Left ventricle myocardium superior (tissue), 1 donor: Measurements from ENCODE around the gene RTTN. TPM values are rescaled to one million over a fixed set of nuclear protein-coding genes. Genes with fewer than 3 reads are reported as not detected.

Experiments used
- ATAC-seq: fragments of 200-7000 bp; cut with Tn5 transposase; one replicate; pipeline ENCODE4 v1.9.1; 2020; ENCODE audit warnings: mild to moderate bottlenecking, moderate library complexity
- DNase-seq: peaks from one replicate; pipeline ENCODE4 v3.0.0-alpha.2; 2020
- intact Hi-C: fragments of 100-400 bp; cut with micrococcal nuclease; formaldehyde crosslinking; loops from one replicate; pipeline ENCODE4 v1.11.0; 2022
- total RNA-seq: library from RNA; stranded (reverse); fragmentation: NEBNext Ultra II Directional; extraction: Animal tissue kit (Norgen Biotek cat#: 25700); gene quantifications from one replicate; pipeline ENCODE4 v1.2.1, GENCODE V29; 2021
- donor health status: DM: no; HTN: yes; CAD: no; lungs with severe emphysema.

RTTN gene
- total RNA-seq, 1 donor from 2014 or later = 6.8 TPM

GRCh38 chr18:69958422-69958821, 247.1 kb downstream of the RTTN start:
- intact Hi-C loops = no loop called here
- no peak for ATAC-seq
- DNase-seq = no peak

- intact Hi-C loops = no loop called here
- no peak for DNase-seq
- no peak for ATAC-seq
Measured at GRCh38 chr18:69957747-69958146, 247.7 kb downstream of the RTTN start.

- intact Hi-C loops = no loop called here
- DNase-seq (no peak), ATAC-seq (no peak)
Measured at GRCh38 chr18:69956665-69957620, 248.5 kb downstream of the RTTN start.

GRCh38 chr18:69956057-69956456, 249.4 kb downstream of the RTTN start:
- no peak for ATAC-seq
- no peak for DNase-seq
- intact Hi-C loops = no loop called here

- DNase-seq (no peak), ATAC-seq (no peak)
- intact Hi-C loops = no loop called here
Measured at GRCh38 chr18:69954719-69955480, 250.6 kb downstream of the RTTN start.

- ATAC-seq (no peak), DNase-seq (no peak)
- intact Hi-C loops = no loop called here
Measured at GRCh38 chr18:69953191-69953590, 252.3 kb downstream of the RTTN start.

Other genes with a start within 250 kb of the RTTN start
- gene SOCS6, start 83.4 kb upstream of the RTTN start, total RNA-seq = 23.2 TPM